Spinal cord (tissue), 10 donors: ENCODE measurements around the gene JUN. TPM values are rescaled to one million over a fixed set of nuclear protein-coding genes. Genes with fewer than 3 reads are reported as not detected.
A peak's percentile ranks its signal among the peaks of the same experiment; 100 is the strongest.

Experiments
- DNase-seq, 6 donors: peaks; one replicate each; pipeline versions ENCODE4 v3.0.0 to v3.0.0-alpha.2; 2013 to 2015; ENCODE audit warnings: low spot score in 6 of 6, low read depth in 4 of 6
- H3K27ac ChIP-seq: one replicate; pipeline ENCODE4 v1.5.1; 2013; ENCODE audit warnings: low read depth, low read length, control low read depth
- H3K27me3 ChIP-seq: one replicate; pipeline ENCODE4 v1.6.1; 2013; ENCODE audit warnings: low read length; ENCODE audit not compliant: control insufficient read depth, insufficient read depth
- H3K36me3 ChIP-seq: one replicate; pipeline ENCODE4 v1.6.1; 2013; ENCODE audit warnings: low read length; ENCODE audit not compliant: control insufficient read depth, insufficient read depth
- H3K4me1 ChIP-seq: one replicate; pipeline ENCODE4 v1.6.1; 2013; ENCODE audit warnings: low read length; ENCODE audit not compliant: control insufficient read depth, insufficient read depth
- H3K4me3 ChIP-seq: one replicate; pipeline ENCODE4 v1.5.1; 2013; ENCODE audit warnings: low read depth, low read length, control low read depth
- H3K9me3 ChIP-seq: one replicate; pipeline ENCODE4 v1.6.1; 2013; ENCODE audit warnings: low read length; ENCODE audit not compliant: control insufficient read depth, insufficient read depth
- WGBS: methylation state at CpG from one replicate; pipeline ENCODE4 v1.1.5; 2013; ENCODE audit warnings: missing lambda C conversion rate; ENCODE audit not compliant: insufficient coverage; 5-methylcytosine and 5-hydroxymethylcytosine counted together
- polyA plus RNA-seq, 2 donors: library from polyadenylated mRNA; unstranded; fragments of 120-200 nt; gene quantifications; one replicate each; pipeline ENCODE4 v1.2.1, GENCODE V29; 2013; ENCODE audit not compliant: insufficient read length in 2 of 2
- total RNA-seq, 2 donors: library from RNA; depleted of rRNA in 1 of 2; stranded (reverse); fragments of 120-200 nt in 1 of 2; fragments of >200 nt in 1 of 2; gene quantifications; one replicate each; pipeline versions ENCODE4 v1.2.3 to v1.2.4, GENCODE V29; 2013 to 2014
- donor health status: healthy.

The JUN gene
- total and polyA plus RNA-seq, 4 donors, result 71.9 to 228 (median 135) TPM

DNA sequence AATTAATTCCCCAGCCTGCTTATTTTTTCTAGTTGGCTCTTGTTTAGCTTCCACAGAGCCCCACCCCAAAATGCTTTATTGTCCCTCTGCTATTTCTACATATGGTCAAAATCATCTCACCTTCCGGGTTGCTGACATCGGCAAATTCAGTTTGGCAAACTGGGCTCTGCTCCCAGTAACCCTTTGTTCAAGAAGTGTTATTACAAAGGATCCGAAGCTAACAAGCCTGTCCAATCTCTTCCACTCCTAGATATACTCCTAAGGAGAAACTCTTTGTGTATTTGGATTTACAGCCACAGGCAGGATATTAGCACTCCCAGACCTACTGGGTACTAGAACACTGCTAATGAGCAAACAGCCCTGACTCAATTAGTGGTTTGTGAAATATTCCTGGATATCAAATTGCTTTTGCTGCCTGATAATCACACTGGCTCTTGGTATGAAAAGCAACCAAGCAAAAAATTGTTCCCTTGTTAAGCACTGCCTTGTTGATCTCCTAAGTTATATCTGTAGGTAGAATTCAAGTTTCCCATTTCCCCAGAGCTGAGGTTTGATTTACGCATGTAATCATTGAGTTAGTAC, 4.0 kb downstream of the JUN start:
- peaks cover 13% of the 10 kb centered on the region for H3K4me1 ChIP-seq
- H3K4me3 ChIP-seq, result peak overlapping the region; percentile 79
- whole genome bisulfite sequencing, result 16% methylated on average over 2 of the region's 4 CpGs
- peaks cover 7% of the 10 kb centered on the region for H3K36me3 ChIP-seq
- peak in 4 of 6 donors; percentile 18 to 91 (median 61) for DNase-seq
- peaks cover 5% of the 10 kb centered on the region for H3K27me3 ChIP-seq
- H3K9me3 ChIP-seq, result no peaks in the 10 kb centered on the region
- peak overlapping the region; percentile 60 for H3K27ac ChIP-seq

DNA sequence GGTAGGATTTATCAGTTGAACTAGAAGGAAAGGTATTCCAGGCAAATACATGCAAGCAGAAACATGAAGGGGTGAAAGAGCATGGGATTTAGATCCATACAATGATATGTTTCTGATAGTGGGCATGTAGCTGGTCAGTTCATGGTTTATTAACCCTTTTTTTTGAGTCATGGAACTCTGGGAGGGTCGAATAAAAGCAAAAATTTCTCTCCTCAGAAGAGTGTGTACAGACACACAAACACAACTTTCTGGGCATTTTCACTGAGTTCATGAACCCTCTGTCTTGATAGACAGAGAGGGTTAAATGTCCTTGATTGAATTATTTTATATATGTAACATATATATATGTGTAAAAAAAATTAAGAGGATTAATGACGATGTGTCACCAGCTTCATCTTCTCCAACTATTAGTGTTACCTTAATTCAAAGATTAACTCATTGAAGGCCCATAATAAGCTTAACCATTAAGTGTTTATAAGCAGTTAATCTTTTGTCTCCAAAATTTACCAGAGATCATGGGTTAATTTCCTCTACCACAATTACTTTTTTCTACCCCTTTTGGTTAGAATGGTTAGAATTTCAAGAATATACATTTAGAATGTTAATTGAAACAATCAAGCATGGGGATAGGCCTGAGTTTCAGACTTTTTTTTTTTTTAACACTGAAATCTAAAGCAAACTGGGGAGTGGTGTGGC, 4.6 kb downstream of the JUN start:
- no CpG with 5 or more reads among the region's 2 CpGs for WGBS
- peak overlapping the region; percentile 60 for H3K27ac ChIP-seq
- peaks cover 8% of the 10 kb centered on the region for H3K4me1 ChIP-seq
- no peaks in the 10 kb centered on the region for H3K9me3 ChIP-seq
- peaks cover 5% of the 10 kb centered on the region for H3K27me3 ChIP-seq
- H3K36me3 ChIP-seq, result peaks cover 7% of the 10 kb centered on the region
- no peak overlapping the region for H3K4me3 ChIP-seq
- DNase-seq, result no peak

DNA sequence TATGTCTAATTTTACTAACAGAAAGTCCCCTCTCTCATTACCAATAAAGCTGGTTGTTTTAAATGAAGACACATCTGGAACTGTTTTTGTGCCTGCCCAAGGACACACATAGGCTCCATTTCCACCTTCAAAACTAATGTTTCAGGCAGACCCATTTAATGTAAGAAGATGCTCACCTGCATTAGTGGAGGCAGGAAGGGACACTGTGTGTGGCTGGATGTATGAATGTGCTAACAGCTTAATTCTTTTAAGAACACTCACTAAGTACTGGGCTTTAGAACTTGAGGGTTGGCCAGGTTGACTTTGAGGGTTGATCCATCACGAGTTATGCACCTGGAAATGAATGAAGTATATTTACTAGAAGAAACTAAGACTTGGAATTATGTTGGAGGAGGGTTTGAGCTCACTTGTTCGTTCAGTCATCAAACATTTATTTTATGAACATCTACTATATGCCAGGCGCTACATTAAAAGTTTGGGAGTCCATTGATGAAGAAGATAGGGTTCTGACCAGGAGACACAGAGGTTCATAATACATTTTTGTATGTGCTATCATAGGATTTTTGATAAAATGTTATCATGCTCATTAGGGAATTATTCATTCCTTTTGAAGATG, 5.4 kb downstream of the JUN start:
- Histone ChIP-seq H3K27me3 (peaks cover 5% of the 10 kb centered on the region), H3K4me3 (no peak overlapping the region), H3K4me1 (peaks cover 9% of the 10 kb centered on the region), H3K9me3 (no peaks in the 10 kb centered on the region), H3K27ac (no peak overlapping the region), H3K36me3 (peaks cover 7% of the 10 kb centered on the region)
- no peak for DNase-seq
- no CpG with 5 or more reads among the region's 3 CpGs for WGBS

DNA sequence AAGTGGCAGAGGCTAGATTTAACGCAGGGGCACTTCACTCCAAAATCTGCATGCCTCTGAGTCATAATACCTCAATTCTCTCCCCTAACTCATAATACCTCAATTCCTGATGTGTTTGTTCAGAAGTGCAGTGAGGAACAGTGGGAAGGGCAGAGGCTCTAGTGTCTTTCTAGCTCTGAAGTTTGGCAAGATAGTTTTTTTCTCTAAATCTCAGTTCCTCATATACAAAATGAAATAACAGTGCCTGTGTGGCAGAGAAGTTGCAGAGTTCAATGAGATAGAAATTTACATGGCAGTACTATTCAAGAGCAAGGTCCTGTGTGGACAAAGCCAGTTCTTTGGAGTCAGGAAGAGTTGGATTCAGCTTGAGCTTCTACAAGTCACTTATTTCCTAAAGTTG, 9.8 kb downstream of the JUN start:
- DNase-seq, result no peak
- Histone ChIP-seq H3K4me1 (peaks cover 9% of the 10 kb centered on the region), H3K27ac (peak overlapping the region; percentile 71), H3K9me3 (no peaks in the 10 kb centered on the region), H3K4me3 (no peak overlapping the region), H3K27me3 (no peaks in the 10 kb centered on the region), H3K36me3 (no peaks in the 10 kb centered on the region)
- WGBS, result no CpG with 5 or more reads among the region's 1 CpG

DNA sequence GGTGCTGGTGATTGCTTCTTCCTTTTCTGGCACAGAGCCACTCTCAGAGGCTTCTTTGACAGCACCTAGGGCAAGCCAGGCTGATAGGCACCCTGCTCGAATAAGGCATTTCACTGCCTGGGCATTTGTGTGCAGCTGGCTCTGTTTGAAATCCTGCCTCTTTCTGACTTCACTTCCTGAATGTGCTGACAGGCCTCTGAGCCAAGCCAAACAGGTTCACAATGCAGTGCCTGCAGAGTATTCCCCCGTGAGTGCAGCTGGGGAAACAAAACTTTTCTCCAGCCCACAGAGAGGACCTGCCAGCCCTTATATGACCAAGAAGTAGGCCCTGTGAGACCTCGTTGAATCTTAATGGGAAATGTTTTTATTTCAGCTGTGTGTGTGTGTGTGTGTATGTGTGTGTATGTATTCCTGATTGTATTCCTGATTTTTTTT, 10.4 kb downstream of the JUN start:
- Histone ChIP-seq H3K36me3 (no peaks in the 10 kb centered on the region), H3K4me3 (no peak overlapping the region), H3K9me3 (no peaks in the 10 kb centered on the region), H3K27me3 (no peaks in the 10 kb centered on the region), H3K27ac (peak overlapping the region; percentile 78), H3K4me1 (peaks cover 10% of the 10 kb centered on the region)
- peak in 2 of 6 donors; percentile 52 to 88 for DNase-seq
- 41% methylated on average over 1 of the region's 3 CpGs for WGBS

DNA sequence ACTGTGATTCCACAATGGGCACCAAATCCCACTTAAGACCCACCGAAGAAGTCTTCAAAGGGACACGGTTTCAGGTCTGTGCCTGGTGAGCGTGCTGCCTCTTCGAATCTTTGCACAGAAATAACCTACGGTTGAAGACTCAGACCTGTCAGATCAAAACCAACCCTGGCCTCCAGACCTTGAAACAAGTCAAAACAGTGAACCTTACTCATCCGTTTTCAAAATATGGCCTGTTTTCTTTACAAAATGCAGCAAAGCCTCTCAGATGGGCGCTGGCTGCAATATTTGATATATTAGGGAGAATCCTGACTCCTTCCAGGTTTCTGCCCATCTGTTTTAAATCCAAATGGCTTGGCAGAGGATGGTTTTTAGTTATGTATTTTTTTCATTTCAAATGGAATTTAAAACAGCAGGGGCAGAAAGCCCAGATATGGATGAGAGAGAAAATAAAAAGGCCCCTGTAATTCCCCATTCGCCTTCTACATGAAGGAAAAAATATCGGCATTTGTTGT, 14.0 kb downstream of the JUN start:
- no peak overlapping the region for H3K27ac ChIP-seq
- H3K4me1 ChIP-seq, result peaks cover 10% of the 10 kb centered on the region
- H3K4me3 ChIP-seq, result no peak overlapping the region
- H3K36me3 ChIP-seq, result no peaks in the 10 kb centered on the region
- H3K9me3 ChIP-seq, result no peaks in the 10 kb centered on the region
- H3K27me3 ChIP-seq, result no peaks in the 10 kb centered on the region
- DNase-seq, result peak in 1 of 6 donors; percentile 85
- 67% methylated on average over 5 of the region's 9 CpGs for WGBS

DNA sequence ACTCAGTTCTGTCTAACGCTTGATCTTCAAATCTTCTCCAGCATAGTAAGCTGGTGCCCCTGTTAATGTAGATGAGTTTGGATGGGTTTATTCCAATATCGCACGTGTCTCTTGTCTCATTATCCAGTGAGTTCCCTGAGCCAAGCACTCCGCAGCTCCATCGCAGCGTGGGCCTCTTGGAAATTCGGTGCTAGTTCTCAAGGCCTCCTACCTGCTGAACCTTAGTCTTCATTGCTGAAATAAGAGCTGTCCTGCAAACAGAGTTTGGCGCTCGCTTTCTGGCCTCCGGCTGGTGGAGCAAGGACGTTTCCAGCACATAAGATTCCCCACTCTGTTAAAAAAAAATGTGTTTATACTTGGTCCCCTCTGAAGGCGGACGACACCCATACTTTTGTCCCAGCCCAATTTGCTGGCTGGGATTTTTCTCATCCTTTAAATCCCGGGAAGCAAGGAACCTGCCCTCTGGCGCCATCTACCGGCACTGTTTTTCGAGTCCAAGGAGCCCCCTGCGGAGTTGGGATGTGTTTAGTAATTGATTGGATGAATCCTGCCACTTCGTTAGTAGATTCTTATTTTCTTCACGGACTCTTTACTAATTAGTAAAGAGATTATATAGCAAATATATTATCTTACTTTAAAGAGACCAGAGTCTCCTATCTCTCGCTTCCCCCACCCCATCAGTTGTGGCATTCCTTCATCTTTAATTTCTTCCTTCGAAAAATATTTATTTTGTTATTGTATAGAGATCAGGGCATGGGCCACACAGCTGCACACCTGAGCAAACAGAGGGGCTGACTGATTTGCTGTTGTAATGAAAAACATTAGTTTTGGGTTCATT, 14.7 kb downstream of the JUN start:
- DNase-seq, result peak in 2 of 6 donors; percentile 83 to 91
- 80% methylated on average over 4 of the region's 22 CpGs for WGBS
- Histone ChIP-seq H3K27ac (no peak overlapping the region), H3K9me3 (no peaks in the 10 kb centered on the region), H3K36me3 (no peaks in the 10 kb centered on the region), H3K4me1 (peaks cover 10% of the 10 kb centered on the region), H3K4me3 (no peak overlapping the region), H3K27me3 (no peaks in the 10 kb centered on the region)

DNA sequence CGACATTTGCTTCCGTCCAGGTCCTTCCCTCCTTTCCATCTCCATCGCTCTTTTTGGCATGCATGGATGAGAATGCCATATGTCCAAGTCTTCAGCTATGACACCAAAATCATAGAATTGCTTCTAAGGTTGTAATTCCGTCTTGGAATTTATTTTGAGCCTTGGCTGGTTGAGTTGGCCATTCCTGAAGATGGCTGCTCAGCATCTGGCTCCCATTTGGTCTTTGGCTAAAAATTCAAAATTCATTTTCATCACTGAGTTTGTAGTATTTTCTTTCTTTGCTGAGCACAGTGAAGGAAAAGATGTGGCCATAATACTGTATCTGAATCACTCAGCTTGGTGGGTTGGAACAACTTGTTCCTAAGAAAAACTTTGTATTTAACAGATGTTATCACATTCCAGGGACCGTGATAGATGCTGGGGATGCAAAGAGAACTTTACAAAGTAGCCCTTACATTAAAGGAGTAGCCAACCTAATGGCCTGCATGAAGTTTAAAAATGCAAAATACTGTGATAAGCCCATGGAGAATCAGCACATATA, 15.6 kb downstream of the JUN start:
- peaks cover 7% of the 10 kb centered on the region for H3K4me1 ChIP-seq
- WGBS, result 100% methylated on average over 3 of the region's 5 CpGs
- H3K4me3 ChIP-seq, result no peak overlapping the region
- no peak overlapping the region for H3K27ac ChIP-seq
- peak in 1 of 6 donors; percentile 71 for DNase-seq
- H3K36me3 ChIP-seq, result no peaks in the 10 kb centered on the region
- no peaks in the 10 kb centered on the region for H3K27me3 ChIP-seq
- no peaks in the 10 kb centered on the region for H3K9me3 ChIP-seq

DNA sequence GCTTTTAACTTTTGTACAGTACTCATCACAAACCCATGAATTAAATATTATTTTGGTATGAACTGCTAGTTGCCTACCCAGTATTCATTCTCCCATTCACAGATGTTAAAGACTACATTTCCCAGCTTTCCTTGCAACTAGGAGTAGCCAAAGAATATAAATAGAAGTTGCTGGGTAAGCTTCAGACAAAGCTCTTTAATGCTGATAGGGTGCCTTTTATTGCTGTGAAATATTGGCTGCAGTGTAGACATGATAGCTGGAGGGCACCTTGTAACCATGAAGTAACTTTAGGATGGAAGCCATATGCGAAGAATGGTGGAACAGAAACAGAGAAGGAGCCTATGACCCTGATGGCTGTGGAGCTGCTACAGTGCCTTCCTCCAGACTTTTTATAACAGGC, 16.7 kb downstream of the JUN start:
- WGBS, result 100% methylated on average over 1 of the region's 1 CpG
- Histone ChIP-seq H3K4me1 (peaks cover 3% of the 10 kb centered on the region), H3K27me3 (no peaks in the 10 kb centered on the region), H3K4me3 (no peak overlapping the region), H3K36me3 (no peaks in the 10 kb centered on the region), H3K9me3 (no peaks in the 10 kb centered on the region), H3K27ac (no peak overlapping the region)
- no peak for DNase-seq
